ENCODE measurements around the gene STX5. TPM values are rescaled to one million over a fixed set of nuclear protein-coding genes. Genes with fewer than 3 reads are reported as not detected.

STX5 gene
- total and polyA plus RNA-seq, 9 of the 15 experiments (the other 6 are each of a cell fraction or from before 2014, with no cell fraction given): 2.8 to 28.6 (median 23.7) TPM

DNA sequence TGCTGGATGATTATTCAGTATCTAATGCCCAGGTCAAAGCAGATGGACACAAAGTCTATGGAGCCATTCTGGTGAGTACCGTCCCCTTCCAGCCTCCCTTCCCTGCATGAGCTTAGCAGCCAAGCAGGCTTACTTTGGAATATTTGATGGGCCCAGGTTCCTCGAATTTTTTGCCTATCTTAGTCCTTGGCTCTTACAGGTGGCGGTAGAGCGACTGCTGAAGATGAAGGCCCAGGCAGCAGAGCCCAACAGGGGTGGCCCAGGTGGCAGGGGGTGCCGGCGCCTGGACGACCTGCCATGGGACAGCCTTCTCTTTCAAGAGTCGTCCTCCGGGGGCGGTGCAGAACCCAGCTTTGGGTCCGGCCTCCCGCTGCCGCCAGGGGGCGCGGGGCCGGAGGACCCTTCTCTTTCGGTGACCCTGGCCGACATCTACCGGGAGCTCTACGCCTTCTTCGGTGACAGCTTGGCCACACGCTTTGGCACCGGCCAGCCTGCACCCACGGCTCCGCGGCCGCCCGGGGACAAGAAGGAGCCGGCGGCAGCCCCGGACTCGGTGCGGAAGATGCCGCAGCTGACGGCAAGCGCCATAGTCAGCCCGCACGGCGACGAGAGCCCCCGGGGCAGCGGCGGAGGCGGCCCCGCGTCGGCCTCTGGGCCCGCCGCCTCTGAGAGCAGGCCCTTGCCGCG is 45.4 kb downstream of the STX5 start (continued):
- TF ChIP-seq ARID4B (CRISPR knock-in tag; IDR thresholded peaks at IDR 0.05) (no peak; the same call in 1 of the 2 replicates), ARID3A (IDR thresholded peaks at IDR 0.05; ENCODE audit: borderline replicate concordance, low read depth, low read length) (0 out of 2 replicates have a peak, but pooled peaks have one; percentile 5), ZNF830 (CRISPR knock-in tag; IDR thresholded peaks at IDR 0.05) (0 out of 2 replicates have a peak, but pooled peaks have one; percentile 12), ZNF583 (CRISPR knock-in tag; IDR thresholded peaks at IDR 0.05) (no peak), ETS2 (tag; IDR thresholded peaks at IDR 0.05; ENCODE audit: borderline replicate concordance, poor library complexity, severe bottlenecking) (peak; percentile 45), GATAD2A (IDR thresholded peaks at IDR 0.05) (no peak), HNRNPLL (IDR thresholded peaks at IDR 0.05; ENCODE audit: low read depth, low read length, poor library complexity, severe bottlenecking) (peak; percentile 87), ETV1 (tag; conservative IDR thresholded peaks at IDR 0.05; ENCODE audit: low read depth) (peak; percentile 6; the same call in 1 of the 2 replicates), TFE3 (CRISPR knock-in tag; IDR thresholded peaks at IDR 0.05) (no peak), GATAD2B (IDR thresholded peaks at IDR 0.05; ENCODE audit: borderline replicate concordance) (peak; percentile 50; the same call in 1 of the 2 replicates), PML (IDR thresholded peaks at IDR 0.05; ENCODE audit: low read length) (no peak), HNRNPK (IDR thresholded peaks at IDR 0.05; ENCODE audit: low read depth, low read length, poor library complexity, severe bottlenecking) (no peak), PHF20 (IDR thresholded peaks at IDR 0.05; ENCODE audit: partially characterized antibody) (peak; percentile 15), L3MBTL2 (IDR thresholded peaks at IDR 0.05) (0 out of 2 replicates have a peak, but pooled peaks have one; percentile 47)
- TF ChIP-seq, protein P1, sequence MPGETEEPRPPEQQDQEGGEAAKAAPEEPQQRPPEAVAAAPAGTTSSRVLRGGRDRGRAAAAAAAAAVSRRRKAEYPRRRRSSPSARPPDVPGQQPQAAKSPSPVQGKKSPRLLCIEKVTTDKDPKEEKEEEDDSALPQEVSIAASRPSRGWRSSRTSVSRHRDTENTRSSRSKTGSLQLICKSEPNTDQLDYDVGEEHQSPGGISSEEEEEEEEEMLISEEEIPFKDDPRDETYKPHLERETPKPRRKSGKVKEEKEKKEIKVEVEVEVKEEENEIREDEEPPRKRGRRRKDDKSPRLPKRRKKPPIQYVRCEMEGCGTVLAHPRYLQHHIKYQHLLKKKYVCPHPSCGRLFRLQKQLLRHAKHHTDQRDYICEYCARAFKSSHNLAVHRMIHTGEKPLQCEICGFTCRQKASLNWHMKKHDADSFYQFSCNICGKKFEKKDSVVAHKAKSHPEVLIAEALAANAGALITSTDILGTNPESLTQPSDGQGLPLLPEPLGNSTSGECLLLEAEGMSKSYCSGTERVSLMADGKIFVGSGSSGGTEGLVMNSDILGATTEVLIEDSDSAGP (CRISPR knock-in tag; IDR thresholded peaks at IDR 0.05): no peak
- TF ChIP-seq, protein P2, sequence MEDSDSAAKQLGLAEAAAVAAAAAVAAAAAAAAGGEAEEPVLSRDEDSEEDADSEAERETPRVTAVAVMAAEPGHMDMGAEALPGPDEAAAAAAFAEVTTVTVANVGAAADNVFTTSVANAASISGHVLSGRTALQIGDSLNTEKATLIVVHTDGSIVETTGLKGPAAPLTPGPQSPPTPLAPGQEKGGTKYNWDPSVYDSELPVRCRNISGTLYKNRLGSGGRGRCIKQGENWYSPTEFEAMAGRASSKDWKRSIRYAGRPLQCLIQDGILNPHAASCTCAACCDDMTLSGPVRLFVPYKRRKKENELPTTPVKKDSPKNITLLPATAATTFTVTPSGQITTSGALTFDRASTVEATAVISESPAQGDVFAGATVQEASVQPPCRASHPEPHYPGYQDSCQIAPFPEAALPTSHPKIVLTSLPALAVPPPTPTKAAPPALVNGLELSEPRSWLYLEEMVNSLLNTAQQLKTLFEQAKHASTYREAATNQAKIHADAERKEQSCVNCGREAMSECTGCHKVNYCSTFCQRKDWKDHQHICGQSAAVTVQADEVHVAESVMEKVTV (CRISPR knock-in tag; IDR thresholded peaks at IDR 0.05): peak; percentile 57; the same call in 1 of the 2 replicates

All from K562 (cell line).